Ishikawa (cell line): ENCODE measurements around the gene LMOD3.

Experiments used
- CEBPB ChIP-seq: IDR thresholded peaks from 2 replicates; pipeline ENCODE4 v1.6.1; 2012
- EP300 ChIP-seq: IDR thresholded peaks from 2 replicates; pipeline ENCODE4 v1.6.1; 2012; ENCODE audit warnings: borderline replicate concordance
- NFIC ChIP-seq: IDR thresholded peaks from 2 replicates; pipeline ENCODE4 v1.6.1; 2012
- RAD21 ChIP-seq: IDR thresholded peaks from 2 replicates; pipeline ENCODE4 v1.6.1; 2012; ENCODE audit warnings: low read depth
- REST ChIP-seq: IDR thresholded peaks from 2 replicates; pipeline ENCODE4 v1.6.1; 2012; ENCODE audit warnings: low read depth, mild to moderate bottlenecking
- TAF1 ChIP-seq: IDR thresholded peaks from 2 replicates; pipeline ENCODE4 v1.6.1; 2012; ENCODE audit warnings: low read depth, mild to moderate bottlenecking
- TEAD4 ChIP-seq: IDR thresholded peaks from 2 replicates; pipeline ENCODE4 v1.6.1; 2012
- YY1 ChIP-seq: IDR thresholded peaks from 2 replicates; pipeline ENCODE4 v1.6.1; 2012; ENCODE audit warnings: low read depth

- TF ChIP-seq TAF1 = no peak
- no peak for TF ChIP-seq NFIC
- no peak for TF ChIP-seq YY1
- TF ChIP-seq RAD21 = no peak
- TF ChIP-seq CEBPB = no peak
- no peak for TF ChIP-seq TEAD4
- no peak for TF ChIP-seq EP300
- no peak for TF ChIP-seq REST
Measured at GRCh38 chr3:69110941-69111546, 11.4 kb downstream of the LMOD3 start.
